EL (cell line): ENCODE measurements around the gene SSBP2.
"Not testable (repeated sequence)": the region's sequence is repeated elsewhere in the genome, so short reads cannot be mapped to it uniquely, and the experiment has no call there.

Source experiments
- DNase-seq: peaks from one replicate; pipeline ENCODE4 v3.0.0-alpha.2; 2016

The SSBP2 gene

GRCh38 chr5:81519217-81519905 is 231.5 kb downstream of the SSBP2 start:
- no peak for DNase-seq

DNA sequence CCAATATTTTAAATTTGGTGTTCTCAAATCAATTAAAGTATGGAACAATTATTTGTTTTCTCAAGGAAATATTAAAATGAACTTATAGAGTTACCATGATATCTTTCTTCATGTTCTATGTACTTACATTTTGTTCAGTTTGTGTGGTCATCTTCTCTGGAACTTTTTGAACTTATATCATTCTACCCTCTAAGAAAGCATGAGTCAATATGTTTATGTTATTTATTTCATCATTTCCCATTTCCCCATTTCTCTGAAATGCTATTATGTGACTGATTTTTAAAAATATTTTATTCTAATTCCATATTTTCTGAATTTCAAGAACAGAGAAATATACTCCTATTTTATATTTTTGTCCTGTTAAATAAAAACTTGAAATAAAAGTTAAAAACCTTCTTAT is 233.4 kb downstream of the SSBP2 start:
- peak; percentile 24 for DNase-seq

GRCh38 chr5:81516091-81516490 is 234.8 kb downstream of the SSBP2 start:
- peak; percentile 2 for DNase-seq

DNA sequence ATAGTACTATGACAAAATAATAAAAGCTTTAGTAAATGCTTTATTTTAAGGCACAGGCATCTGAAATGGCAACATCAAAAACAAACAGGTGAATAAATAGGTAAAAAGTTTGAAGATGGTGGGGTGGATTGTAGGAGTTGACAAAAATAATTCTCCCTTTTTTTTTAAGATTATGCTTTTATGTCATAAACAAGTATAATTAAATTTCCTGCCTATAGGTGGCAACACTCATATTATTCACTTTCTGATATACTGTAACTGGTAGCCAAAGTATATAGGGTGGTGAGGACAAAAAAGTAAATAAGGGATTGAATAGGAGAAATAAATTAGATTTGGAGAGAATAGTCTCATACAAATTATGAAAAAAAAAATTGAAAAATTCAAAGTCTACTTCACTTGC is 236.9 kb downstream of the SSBP2 start:
- no peak for DNase-seq

- no peak for DNase-seq
Measured at GRCh38 chr5:81513473-81513872, 237.4 kb downstream of the SSBP2 start.

DNA sequence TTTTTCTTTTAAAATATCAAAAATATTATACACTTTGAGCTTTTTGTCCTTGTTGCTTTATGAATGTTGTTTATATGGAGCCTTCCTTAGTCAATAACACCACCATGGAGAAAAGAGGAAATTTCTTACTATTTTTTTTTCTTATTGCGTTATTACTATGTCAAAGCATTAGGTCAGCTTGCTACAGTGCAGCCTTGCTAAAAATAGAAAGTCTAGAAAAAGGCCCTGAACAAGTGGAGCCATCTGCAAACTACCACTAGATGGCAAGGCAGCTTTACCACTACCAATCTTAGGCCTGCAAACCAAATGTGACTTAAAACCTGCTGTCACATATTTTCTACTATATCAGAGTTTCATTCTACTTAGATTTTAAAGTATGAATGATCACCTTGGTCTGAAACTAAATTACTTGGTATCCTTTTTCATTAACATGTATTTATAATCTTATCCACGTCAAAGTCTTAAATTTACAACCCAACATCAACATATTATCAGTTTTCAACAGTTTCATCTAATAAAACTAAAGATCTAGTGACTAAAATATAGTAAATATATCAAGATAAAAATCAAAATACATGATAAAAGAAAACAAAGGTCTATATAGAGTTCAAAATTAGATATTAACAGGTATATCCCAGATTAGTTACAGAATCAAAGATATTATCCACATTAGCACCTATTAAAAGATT is 243.9 kb downstream of the SSBP2 start:
- DNase-seq, result peak; percentile 82

GRCh38 chr5:81506378-81506777 is 244.5 kb downstream of the SSBP2 start:
- no peak for DNase-seq

DNA sequence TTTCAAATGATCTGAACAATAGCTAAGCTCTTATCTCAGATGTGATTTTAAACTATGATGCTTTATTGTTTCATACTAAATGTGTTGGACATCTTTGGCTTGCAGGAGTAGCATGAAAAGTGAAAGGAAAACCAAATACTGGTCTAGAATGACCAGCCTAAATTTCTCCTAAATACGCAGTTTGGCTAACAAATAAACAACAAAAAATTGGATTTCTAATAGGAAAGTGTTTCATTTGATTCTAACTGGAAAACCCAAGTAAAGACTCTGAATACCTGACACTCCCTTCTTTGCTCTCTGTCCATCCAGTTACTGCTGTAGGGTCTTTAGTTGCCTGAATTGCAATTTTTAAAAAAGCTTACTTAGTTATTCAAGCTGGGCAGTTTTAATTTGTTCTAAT is 245.2 kb downstream of the SSBP2 start:
- no peak for DNase-seq

- DNase-seq, result not testable (repeated sequence)
Measured at GRCh38 chr5:81503602-81504001, 247.3 kb downstream of the SSBP2 start.

GRCh38 chr5:81495286-81495685 is 255.6 kb downstream of the SSBP2 start:
- no peak for DNase-seq

- DNase-seq, result no peak
Measured at GRCh38 chr5:81488862-81489261, 262.0 kb downstream of the SSBP2 start.

DNA sequence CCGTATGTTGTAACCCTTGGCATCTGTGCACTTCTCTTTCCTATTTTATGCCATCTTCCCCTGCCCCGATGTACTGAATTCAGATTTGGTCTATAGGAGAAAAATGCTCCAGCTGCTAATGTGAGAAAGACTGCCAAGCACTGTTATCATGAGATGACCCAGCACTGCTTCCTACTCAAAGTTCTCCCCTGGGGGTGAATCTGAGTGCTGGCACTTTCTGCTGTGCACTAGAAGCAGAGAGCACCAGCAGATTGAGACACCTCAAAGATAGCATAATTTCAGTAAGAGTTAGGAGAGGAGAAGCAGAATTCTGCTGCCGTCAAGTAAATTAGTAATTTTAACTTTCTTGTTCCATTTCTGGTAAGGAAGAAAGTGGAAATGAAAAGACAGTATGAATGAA is 264.2 kb downstream of the SSBP2 start:
- DNase-seq, result peak; percentile 1

DNA sequence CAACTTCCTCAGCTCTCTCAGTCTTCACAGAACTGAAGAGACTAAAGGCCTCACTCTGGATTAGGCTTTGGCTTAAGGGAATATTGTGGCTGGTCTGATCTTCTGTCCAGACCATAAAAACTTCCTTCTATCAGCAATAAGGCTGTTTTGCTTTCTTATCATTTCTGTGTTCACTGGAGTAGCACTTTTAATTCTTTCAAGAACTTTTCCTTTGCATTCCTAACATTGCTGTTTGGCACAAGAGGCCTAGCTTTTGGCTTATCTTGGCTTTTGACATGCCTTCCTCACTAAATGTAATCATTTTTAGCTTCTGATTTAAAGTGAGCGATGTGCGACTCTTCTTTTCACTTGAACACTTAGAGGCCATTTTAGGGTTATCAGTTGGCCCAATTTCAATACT is 268.3 kb downstream of the SSBP2 start:
- DNase-seq, result no peak

DNA sequence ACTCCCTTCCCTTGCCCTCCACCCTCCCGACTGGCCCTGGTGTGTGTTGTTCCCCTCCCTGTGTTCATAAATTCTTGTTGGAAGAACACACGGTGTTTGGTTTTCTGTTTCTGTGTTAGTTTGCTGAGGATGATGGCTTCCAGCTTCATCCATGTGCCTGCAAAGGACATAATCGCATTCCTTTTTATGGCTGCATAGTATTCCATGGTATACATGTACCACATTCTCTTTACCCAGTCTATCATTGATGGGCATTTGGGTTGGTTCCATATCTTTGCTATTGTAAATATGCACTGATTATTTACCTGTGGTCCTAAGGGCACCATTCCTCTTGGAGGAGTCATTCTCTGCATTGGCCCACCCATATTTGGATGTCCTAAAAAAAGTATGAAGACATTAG is 277.5 kb downstream of the SSBP2 start:
- DNase-seq, result not testable (repeated sequence)

GRCh38 chr5:81469676-81470075 is 281.2 kb downstream of the SSBP2 start:
- DNase-seq, result no peak

- peak; percentile 41 for DNase-seq
Measured at GRCh38 chr5:81450940-81451339, 300.0 kb downstream of the SSBP2 start.

DNA sequence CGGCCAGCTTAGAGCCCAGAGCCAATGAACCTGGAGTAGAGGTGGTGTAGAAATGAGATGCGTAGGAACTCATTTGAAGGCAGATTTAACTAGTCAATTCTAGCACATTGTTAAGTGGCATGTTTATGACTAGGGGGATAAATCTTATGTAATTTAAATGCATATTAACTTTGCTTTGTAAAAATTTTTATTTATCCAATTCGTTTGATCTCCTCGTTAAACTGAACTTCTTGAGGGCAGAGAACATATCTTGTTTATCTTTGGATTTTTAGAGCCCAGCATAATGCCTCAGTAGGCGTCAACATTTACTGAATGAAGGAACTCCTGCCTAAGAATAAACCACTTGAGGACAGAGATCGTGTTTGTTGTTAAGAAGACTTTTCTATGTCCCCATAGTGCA is 315.9 kb downstream of the SSBP2 start:
- DNase-seq, result no peak

- no peak for DNase-seq
Measured at GRCh38 chr5:81429985-81430384, 320.9 kb downstream of the SSBP2 start.

GRCh38 chr5:81429363-81429762 is 321.5 kb downstream of the SSBP2 start:
- DNase-seq, result no peak

- DNase-seq, result peak; percentile 29
Measured at GRCh38 chr5:81428861-81429260, 322.0 kb downstream of the SSBP2 start.

DNA sequence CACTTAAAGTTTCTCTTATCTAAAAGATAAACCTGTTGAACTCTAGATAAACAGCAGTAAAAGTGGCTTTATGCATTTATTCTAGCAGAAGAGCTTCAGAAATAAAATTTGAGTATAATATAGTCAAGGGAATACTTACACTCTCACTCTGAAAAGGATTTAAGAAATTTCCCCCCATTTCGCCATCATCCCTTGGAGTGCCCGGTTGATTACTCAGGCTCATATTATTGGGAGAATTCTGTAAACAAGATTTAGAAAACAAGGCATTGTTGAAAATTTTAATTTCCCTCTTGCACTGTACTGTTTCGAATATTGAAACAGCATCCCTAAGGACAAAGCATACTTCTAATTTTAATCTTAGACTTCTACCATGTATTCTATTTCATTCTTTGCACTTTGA is 322.5 kb downstream of the SSBP2 start:
- peak; percentile 26 for DNase-seq

DNA sequence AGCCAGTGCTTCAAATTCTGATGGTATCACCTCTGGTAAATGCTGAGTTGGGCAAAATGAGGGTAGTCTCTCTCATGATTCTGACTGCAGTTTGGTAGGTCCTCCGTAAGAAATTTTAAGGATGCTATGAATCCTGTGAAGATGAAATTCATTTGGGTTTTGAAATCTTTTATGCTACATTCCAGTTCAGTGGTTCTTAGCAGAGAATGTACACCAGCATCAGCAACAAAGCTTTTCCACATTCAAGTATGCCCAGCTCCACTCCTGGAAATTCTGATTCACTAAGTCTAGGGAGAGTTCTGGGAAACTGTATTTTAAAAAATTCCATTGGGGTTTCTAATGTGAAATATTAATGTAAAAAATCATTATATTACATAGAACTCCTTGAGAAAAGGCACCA is 323.3 kb downstream of the SSBP2 start:
- DNase-seq, result no peak

DNA sequence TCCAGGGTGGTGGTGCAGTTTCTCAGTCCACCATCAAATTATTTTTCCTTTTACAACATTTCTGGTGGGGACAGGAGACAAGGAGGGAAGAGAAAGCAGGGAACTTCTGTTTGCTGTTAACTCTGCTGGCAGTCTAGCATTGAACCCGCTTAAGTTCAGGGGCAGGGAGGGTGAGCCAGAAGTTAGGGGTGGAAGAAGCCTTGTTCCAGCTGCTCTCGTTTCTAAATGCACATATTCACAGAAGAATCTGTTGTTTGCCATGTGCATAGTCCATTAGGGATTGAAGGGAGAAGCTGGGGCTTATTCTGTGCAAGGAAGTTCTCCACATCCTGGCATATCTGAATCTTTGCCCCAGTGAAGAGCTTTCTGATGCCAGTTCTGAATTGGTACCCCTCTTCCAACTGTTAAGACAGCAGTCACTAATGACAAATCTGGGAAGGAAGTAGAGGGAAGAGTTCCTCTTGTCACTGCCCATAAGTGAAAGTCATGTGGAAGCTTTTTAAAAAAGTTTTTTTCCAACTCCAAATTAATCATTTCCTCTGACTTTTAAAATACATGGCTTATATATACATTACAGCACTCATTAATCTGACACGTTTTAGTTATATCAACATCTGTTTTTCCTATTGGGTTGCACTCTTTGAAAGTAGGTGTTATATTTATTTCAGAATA is 324.4 kb downstream of the SSBP2 start:
- DNase-seq, result no peak

DNA sequence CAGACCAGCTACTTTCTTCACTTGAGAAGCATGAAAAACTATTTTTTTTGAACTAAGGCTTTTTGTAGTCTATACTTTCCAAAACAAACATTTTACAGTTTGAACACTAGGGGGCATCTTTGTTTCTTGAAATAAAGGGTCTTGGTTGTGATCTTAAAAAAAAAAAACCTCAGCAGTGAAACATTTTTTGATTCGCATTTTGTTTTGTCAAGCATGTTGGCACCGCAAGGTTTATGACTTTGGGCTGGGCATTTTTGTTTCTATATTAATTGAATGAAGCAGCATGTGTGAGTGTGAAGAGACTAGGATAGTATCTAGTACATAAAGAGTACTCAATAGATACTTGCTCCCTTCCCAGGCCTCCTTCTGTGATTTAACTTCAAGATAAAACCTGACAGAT is 325.3 kb downstream of the SSBP2 start:
- peak; percentile 53 for DNase-seq
